ENCODE results near the gene TEX19.

The TEX19 gene

DNA sequence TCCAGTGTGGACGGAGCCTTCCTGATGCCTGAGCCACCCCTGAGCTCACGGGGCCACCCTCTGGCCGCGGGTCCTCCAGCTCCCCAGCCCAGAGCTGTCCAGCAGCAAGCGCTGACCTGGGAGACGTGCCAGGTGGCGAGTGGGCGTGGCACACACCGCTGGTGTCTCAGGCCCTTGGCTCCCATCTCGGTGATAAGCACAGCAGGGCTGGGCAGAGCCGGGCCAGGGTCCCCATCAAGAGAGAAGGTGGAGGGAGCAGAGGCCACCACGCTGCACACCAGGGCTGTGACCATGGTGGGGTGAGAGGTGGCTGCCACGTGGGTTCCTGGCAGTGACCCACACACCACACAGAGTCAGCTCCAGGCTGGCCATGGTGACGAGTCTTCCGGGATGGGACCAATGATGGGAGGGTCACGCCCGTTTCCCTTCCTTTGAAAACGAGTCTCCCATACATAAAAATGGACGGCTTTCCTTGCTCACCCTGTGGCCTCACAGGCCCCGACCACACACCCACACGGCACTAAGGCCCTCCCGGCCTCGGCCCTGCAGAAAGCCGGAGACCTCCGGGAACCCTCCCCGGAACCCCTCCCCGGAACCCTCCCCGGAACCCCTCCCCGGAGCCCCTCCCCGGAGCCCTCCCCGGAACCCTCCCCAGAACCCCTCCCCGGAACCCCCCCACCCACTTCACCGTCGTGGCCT lies 29.3 kb downstream of the TEX19 start:
- no peaks in the 10 kb centered on the region for H3K4me1 ChIP-seq
- peaks cover 6% of the 10 kb centered on the region; the same call in 1 of the 2 replicates for H3K27me3 ChIP-seq (ENCODE audit: low read depth)
- no peaks in the 10 kb centered on the region for H3K9me3 ChIP-seq
- DNase-seq (ENCODE audit: low spot score in 2 of 2), result peak in 1 of 2 experiments; percentile 32
- no peaks in the 10 kb centered on the region for H3K36me3 ChIP-seq (replicated peaks)
- in situ Hi-C loops (cut with MboI; ENCODE audit: low sequenced_read_pairs), result no loop called here
- no peak overlapping the region for H3K4me3 ChIP-seq

DNA sequence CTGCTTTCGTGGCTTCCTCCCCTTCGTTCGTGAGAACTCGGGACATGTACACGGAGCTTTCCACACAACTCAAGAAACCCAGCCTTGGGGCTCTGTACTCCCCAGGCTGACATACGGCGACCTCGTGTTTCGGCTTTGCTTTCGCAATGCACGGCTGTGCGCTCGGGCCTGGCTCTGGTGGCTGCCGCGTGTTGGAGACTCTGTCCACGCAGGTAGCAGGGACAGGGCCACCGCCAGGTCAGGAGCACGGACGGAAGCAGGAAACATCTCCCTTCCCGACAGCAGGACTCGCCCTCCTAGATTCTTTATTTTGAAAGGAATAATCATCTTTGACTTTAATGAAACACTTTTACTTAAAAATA lies 29.9 kb downstream of the TEX19 start:
- no peak for DNase-seq (ENCODE audit: low spot score in 2 of 2)
- in situ Hi-C loops (cut with MboI; ENCODE audit: low sequenced_read_pairs), result no loop called here
- Histone ChIP-seq H3K9me3 (no peaks in the 10 kb centered on the region), H3K27me3 (ENCODE audit: low read depth) (peaks cover 6% of the 10 kb centered on the region; the same call in 1 of the 2 replicates), H3K4me3 (no peak overlapping the region), H3K4me1 (no peaks in the 10 kb centered on the region), H3K36me3 (replicated peaks) (no peaks in the 10 kb centered on the region)

DNA sequence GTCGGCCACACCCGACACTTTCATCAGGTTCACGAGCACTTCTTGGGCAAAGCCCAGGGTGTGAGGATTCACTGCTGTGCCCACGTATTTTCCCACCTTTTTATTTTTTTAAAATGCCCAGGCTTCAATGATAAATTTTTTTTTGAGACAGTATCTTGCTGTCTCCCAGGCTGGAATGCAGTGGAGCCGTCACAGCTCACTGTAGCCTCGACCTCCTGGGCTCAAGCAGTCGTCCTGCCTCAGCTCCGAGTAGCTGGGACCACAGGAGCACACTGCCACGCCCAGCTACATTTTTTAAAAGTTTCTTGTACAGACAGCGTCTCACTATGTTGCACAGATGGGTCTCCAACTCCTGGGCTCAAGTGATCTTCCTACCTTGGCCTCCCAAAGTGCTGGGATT lies 30.3 kb downstream of the TEX19 start:
- peaks cover 6% of the 10 kb centered on the region; the same call in 1 of the 2 replicates for H3K27me3 ChIP-seq (ENCODE audit: low read depth)
- DNase-seq (ENCODE audit: low spot score in 2 of 2), result no peak
- no peaks in the 10 kb centered on the region for H3K9me3 ChIP-seq
- no peaks in the 10 kb centered on the region for H3K36me3 ChIP-seq (replicated peaks)
- no peaks in the 10 kb centered on the region for H3K4me1 ChIP-seq
- in situ Hi-C loops (cut with MboI; ENCODE audit: low sequenced_read_pairs), result no loop called here
- H3K4me3 ChIP-seq, result no peak overlapping the region

DNA sequence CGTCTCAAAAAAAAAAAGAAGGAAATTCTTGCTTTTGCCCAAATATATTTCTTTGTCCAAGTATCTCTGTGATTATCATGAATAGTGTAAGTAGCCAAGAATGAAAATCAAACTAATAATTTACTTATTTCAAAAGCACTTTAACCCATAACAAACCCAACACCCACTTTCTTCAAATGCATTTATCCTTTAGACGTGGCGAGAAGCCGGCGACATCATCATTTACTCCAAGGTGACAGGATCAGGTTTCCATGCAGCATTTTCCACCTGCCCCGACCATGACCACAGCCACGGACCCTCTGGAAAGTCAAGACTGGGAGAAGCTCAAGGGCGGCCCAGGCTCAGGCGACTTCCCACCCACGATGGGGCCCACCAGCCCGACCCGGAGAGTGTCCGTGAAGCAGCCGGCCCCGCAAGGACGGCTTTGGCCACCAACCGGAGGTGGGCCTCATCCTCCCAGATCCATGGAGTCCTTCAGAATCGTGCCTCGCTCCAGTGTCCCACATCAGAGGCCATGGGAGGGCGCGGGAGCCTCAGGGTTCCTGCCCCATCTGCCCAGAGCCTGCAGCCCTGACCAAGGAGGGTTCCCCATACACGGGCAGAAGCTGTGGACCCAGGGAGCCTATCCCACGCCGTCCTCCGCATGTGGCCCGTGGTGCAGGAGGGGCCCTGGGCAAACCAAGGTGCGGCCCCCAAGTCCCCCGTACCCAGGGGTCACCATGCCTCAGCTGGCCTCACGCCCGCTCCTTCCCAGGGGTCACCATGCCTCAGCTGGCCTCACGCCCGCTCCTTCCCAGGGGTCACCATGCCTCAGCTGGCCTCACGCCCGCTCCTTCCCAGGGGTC lies 31.2 kb downstream of the TEX19 start:
- in situ Hi-C loops (cut with MboI; ENCODE audit: low sequenced_read_pairs), result no loop called here
- Histone ChIP-seq H3K9me3 (no peaks in the 10 kb centered on the region), H3K36me3 (replicated peaks) (no peaks in the 10 kb centered on the region), H3K4me1 (no peaks in the 10 kb centered on the region), H3K4me3 (no peak overlapping the region), H3K27me3 (ENCODE audit: low read depth) (peaks cover 6% of the 10 kb centered on the region; the same call in 1 of the 2 replicates)
- no peak for DNase-seq (ENCODE audit: low spot score in 2 of 2)

DNA sequence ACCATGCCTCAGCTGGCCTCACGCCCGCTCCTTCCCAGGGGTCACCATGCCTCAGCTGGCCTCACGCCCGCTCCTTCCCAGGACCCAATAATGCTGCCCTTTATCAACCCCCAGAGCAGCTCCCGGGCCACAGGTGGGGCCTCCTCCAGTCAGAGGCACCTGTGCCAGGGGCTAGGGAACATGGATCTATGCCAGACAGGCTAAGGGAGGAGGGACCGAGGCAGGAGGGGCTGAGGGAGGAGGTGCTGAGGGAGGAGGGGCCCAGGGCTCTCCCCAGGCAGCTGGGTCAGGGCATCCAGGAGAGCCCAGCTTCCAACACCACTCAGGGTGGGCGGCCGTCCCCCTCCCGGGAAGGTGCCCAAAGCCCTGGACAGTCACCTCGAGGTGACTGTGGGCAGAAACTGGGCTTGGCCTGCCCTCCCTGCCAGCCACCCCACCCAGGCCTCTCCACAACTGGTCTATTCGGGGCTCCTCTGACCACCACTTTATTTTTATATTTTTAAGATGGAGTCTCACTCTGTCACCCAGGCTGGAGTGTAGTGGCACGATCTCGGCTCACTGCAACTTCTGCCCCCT lies 31.9 kb downstream of the TEX19 start:
- H3K27me3 ChIP-seq (ENCODE audit: low read depth), result peaks cover 6% of the 10 kb centered on the region; the same call in 1 of the 2 replicates
- H3K4me3 ChIP-seq, result no peak overlapping the region
- no peaks in the 10 kb centered on the region for H3K9me3 ChIP-seq
- in situ Hi-C loops (cut with MboI; ENCODE audit: low sequenced_read_pairs), result no loop called here
- H3K4me1 ChIP-seq, result no peaks in the 10 kb centered on the region
- DNase-seq (ENCODE audit: low spot score in 2 of 2), result no peak
- H3K36me3 ChIP-seq (replicated peaks), result no peaks in the 10 kb centered on the region

DNA sequence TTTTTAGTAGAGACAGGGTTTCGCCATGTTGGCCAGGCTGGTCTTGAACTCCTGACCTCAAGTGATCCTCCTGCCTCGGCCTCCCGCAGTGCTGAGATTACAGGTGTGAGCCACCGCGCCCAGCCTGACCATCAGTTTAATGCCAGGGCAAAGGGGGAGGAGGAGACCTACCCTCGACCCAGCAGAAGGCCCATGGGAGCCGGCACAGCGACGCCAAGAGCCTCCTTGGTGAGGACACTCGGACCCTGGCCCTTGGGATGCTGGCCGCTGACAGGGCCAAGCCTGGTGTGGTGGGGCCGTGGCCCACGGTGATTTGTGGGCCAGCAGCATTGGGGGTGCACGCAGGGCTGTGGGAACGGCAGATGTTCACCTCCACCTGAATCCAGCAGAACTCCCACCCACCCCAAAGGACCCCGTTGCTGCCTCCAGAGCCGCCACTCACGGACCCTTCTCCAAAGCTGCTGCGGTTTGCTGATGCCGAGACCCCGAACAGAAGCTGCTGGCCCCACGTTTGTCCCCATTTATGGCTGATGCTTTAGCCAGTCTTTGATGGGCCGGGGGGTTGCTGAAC lies 32.5 kb downstream of the TEX19 start:
- no peaks in the 10 kb centered on the region for H3K36me3 ChIP-seq (replicated peaks)
- no peak for DNase-seq (ENCODE audit: low spot score in 2 of 2)
- H3K4me1 ChIP-seq, result no peaks in the 10 kb centered on the region
- in situ Hi-C loops (cut with MboI; ENCODE audit: low sequenced_read_pairs), result no loop called here
- H3K4me3 ChIP-seq, result no peak overlapping the region
- H3K27me3 ChIP-seq (ENCODE audit: low read depth), result peaks cover 6% of the 10 kb centered on the region; the same call in 1 of the 2 replicates
- H3K9me3 ChIP-seq, result no peaks in the 10 kb centered on the region

DNA sequence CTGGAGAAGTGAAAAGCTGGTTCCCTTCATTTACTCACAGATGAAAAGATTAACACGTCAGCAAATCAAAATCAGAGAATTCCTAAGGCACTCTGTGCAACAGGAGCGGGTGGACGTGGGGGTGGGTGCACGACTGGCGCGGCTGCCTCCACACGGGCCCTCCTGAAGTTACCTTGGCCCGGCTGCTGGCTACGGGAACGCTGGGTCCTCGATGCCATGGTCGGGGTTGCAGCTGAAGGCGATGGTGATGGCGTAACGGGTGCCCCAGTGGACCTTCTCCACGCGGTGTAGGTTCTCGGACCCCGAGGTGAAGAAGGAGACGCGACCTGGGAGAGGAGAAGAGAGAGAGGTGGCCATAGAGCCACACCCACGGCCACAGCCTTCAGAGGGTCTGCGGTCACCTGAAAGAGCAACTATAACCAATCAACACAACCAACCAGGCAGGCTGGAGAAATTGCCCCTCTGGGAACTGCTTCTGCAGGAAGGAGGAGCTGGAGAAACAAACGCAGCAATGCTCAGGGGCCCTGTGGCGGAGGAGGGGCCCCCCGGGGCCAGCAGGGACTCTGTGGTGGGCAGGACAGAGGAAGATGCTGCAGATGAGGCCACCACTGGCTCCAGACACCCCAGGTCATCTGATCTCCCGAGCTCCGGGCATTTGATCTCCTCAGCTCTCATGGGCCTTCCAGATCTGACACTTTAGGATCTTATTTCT lies 33.3 kb downstream of the TEX19 start:
- in situ Hi-C loops (cut with MboI; ENCODE audit: low sequenced_read_pairs), result no loop called here
- H3K9me3 ChIP-seq, result no peaks in the 10 kb centered on the region
- H3K27me3 ChIP-seq (ENCODE audit: low read depth), result 0 out of 2 replicates have a peak, but pooled peaks cover under 1% of the 10 kb centered on the region
- DNase-seq (ENCODE audit: low spot score in 2 of 2), result no peak
- H3K4me1 ChIP-seq, result no peaks in the 10 kb centered on the region
- no peak overlapping the region for H3K4me3 ChIP-seq
- H3K36me3 ChIP-seq (replicated peaks), result no peaks in the 10 kb centered on the region

DNA sequence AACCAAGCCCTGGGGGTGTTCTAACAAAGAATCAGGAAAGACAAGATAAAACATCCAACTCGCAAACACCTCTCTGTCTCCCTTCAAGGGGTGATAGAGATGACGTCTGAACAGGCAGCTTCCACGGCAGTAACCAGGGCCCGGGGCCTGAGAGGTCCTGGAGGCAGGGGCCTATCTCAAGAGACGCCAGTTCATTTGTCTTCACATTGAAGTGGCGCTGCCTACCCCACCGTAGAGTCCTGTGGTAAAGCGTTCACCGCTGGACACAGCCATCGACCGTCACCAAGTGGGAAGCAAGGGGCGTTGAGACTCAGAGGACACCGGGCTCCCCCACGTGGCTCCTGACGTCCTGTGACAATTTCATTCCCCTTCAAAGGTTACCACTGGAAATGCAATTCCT lies 33.9 kb downstream of the TEX19 start:
- in situ Hi-C loops (cut with MboI; ENCODE audit: low sequenced_read_pairs), result no loop called here

DNA sequence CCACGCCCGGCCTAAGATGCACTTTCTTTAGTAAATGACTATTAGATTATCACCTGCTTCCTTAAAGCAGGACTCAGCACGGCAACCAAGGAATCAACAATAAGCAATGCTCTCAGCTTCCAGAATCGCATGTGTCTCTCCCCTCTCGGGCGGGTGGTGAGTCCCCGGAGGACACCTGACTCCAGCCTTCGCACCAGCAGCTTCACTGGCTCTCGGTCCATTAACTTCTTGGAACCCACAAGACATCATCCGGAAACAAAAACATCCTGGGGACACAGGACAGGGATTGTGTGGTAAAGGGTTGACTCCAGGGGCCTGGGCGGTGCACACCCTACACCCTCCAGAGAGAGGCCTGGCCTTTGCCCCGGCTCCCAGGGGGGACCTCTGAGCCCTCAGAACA lies 35.2 kb downstream of the TEX19 start:
- in situ Hi-C loops (cut with MboI; ENCODE audit: low sequenced_read_pairs), result no loop called here

More for the DNA sequence above, 33.9 kb downstream of the TEX19 start:
- no peak overlapping the region for H3K4me3 ChIP-seq
- no peak for DNase-seq (ENCODE audit: low spot score in 2 of 2)
- H3K4me1 ChIP-seq, result no peaks in the 10 kb centered on the region
- no peaks in the 10 kb centered on the region for H3K9me3 ChIP-seq
- no peaks in the 10 kb centered on the region for H3K27me3 ChIP-seq (ENCODE audit: low read depth)
- H3K36me3 ChIP-seq (replicated peaks), result no peaks in the 10 kb centered on the region

DNA sequence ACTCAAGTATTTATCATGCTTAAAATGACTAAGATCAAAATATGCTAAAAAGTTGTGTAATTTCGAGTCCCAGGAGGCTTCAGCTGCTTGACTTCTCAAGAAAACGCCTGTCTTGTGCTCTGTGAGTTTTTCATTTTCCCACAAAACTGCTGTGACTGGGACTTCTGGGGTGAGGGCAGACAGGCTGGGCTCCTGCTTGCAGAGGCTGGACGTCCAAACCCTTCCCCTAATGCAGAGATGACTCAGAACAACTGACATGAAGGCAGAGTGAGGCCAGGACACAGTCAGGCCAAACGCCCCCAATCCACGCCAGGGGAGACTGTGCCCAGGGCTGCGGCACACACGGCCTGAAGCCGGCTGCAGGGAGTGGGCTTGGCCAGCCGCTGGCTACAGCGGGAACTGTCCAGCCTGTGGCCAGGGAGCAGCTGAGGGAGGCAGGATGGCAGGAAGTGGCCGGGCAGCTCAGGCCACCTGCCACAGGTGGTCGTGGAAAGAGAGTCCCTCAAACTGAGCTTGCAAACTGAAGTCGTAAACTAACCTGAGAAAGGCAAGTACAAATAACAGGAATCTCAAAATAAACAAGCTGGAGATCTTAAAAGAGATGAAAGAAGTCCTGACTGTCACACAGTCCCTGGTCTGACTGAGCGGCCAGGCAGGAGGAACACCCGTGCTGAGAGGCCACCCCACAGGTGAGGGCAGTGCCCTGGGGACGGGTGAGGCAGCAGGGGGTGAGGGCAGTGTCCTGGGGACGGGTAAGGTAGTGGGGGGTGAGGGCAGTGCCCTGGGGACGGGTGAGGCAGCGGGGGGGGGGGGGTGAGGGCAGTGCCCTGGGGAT lies 37.8 kb downstream of the TEX19 start:
- no peaks in the 10 kb centered on the region for H3K4me1 ChIP-seq
- in situ Hi-C loops (cut with MboI; ENCODE audit: low sequenced_read_pairs), result no loop called here
- DNase-seq (ENCODE audit: low spot score in 2 of 2), result no peak
- no peaks in the 10 kb centered on the region; the same call in 1 of the 2 replicates for H3K36me3 ChIP-seq (replicated peaks)
- H3K27me3 ChIP-seq (ENCODE audit: low read depth), result no peaks in the 10 kb centered on the region
- H3K4me3 ChIP-seq, result no peak overlapping the region
- H3K9me3 ChIP-seq, result no peaks in the 10 kb centered on the region

More for the DNA sequence above, 35.2 kb downstream of the TEX19 start:
- Histone ChIP-seq H3K36me3 (replicated peaks) (no peaks in the 10 kb centered on the region), H3K4me1 (no peaks in the 10 kb centered on the region), H3K27me3 (ENCODE audit: low read depth) (no peaks in the 10 kb centered on the region), H3K9me3 (no peaks in the 10 kb centered on the region), H3K4me3 (no peak overlapping the region)
- DNase-seq (ENCODE audit: low spot score in 2 of 2), result no peak

DNA sequence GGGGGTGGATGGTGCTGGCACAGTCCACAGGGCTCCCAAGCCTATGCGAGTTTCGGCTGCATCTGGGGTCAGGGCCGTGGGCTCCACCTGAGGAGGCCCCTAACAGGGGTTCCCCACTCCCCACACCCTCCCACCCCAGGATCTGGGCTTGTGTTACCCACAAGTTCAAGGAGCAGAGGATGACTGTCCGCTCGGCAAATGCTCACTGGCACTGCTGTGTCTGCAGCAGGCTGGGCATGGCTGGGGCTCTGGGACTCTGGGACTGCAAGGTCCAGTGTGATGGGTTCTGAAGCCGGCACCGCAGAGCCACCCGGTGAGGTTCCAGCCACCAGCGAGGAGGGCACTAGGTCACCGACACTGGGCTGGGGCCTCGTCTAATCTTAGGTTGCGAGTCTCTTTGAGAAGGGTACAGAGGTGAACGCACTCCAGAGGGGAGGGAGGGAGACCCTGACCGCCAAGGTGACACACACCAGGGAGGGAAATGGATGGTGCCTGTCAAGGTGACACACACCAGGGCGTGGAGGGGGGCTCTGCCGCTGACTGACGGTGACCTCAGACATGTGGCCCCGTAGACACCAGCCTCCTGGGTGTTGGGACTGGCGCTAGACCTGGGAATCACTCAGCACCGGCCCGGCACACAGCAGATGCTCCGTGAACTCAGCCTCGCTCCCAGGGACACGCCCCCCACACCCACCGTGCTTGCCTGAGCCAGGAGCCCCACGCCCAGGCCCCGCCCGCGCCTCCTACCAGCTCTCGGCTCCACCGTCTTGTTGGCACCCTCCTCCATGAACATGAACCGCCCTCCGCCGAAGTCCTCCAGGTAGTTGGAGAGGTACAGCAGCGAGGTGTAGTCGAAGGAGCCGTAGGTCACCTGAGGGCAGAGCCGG lies 38.6 kb downstream of the TEX19 start:
- Histone ChIP-seq H3K4me3 (no peak overlapping the region), H3K9me3 (no peaks in the 10 kb centered on the region), H3K27me3 (ENCODE audit: low read depth) (no peaks in the 10 kb centered on the region), H3K36me3 (replicated peaks) (no peaks in the 10 kb centered on the region; the same call in 1 of the 2 replicates), H3K4me1 (no peaks in the 10 kb centered on the region)
- in situ Hi-C loops (cut with MboI; ENCODE audit: low sequenced_read_pairs), result no loop called here
- DNase-seq (ENCODE audit: low spot score in 2 of 2), result no peak

DNA sequence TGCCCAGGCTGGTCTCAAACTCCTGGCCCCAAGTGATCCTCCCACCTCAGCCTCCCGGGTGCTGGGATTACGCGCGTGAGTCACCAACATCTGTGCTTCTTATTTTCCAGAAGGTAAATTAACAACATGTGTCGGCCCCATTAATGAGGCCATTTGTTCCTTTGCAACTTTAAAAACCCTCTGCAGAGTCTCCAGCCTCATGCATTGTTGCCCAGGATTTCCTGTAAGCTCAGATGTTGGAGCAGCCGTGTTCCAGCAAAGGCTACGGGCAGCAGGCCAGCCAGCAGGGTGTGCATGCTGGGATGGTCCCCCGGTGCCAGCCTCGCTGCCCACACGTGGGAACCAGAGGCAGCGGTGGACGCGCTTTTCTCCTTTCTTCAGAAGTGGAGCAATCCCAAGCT lies 40.0 kb downstream of the TEX19 start:
- in situ Hi-C loops (cut with MboI; ENCODE audit: low sequenced_read_pairs), result no loop called here
- H3K4me3 ChIP-seq, result no peak overlapping the region
- H3K36me3 ChIP-seq (replicated peaks), result no peaks in the 10 kb centered on the region; the same call in 1 of the 2 replicates
- no peaks in the 10 kb centered on the region for H3K4me1 ChIP-seq
- no peak for DNase-seq (ENCODE audit: low spot score in 2 of 2)
- H3K9me3 ChIP-seq, result no peaks in the 10 kb centered on the region
- no peaks in the 10 kb centered on the region for H3K27me3 ChIP-seq (ENCODE audit: low read depth)

Data from HAP-1 (cell line).